Heart left ventricle (tissue), 16 donors: ENCODE data around the gene TAF5. TPM values are rescaled to one million over a fixed set of nuclear protein-coding genes. Genes with fewer than 3 reads are reported as not detected.

Experiments
- ATAC-seq, 4 donors: fragments of 200-7000 bp; cut with Tn5 transposase; one replicate each; pipeline ENCODE4 v1.9.1; 2020 to 2022; ENCODE audit warnings: moderate library complexity in 4 of 4, mild to moderate bottlenecking in 3 of 4, moderate number of reproducible peaks in 1 of 4
- DNase-seq, 5 donors: peaks; one replicate each; pipeline ENCODE4 v3.0.0-alpha.2; 2020
- H3K27ac ChIP-seq, 12 donors: fragments of 200-600 bp; sonication (generic) in 4 of 12; one replicate each; pipeline versions ENCODE4 v1.5.0 to v1.8.0; 2016 to 2022; ENCODE audit warnings: mild to moderate bottlenecking in 2 of 12
- H3K27me3 ChIP-seq, 9 donors: fragments of 200-600 bp; sonication (generic) in 2 of 9; one replicate each; pipeline versions ENCODE4 v1.5.1 to v1.8.0; 2016 to 2022; ENCODE audit warnings: mild to moderate bottlenecking in 3 of 9
- H3K36me3 ChIP-seq, 9 donors: fragments of 200-600 bp; sonication (generic) in 2 of 9; one replicate each; pipeline versions ENCODE4 v1.5.0 to v1.8.0; 2018 to 2022; ENCODE audit warnings: mild to moderate bottlenecking in 2 of 9
- H3K4me1 ChIP-seq, 12 donors: fragments of 200-600 bp; sonication (generic) in 4 of 12; one replicate each; pipeline versions ENCODE4 v1.5.0 to v1.8.0; 2016 to 2022; ENCODE audit warnings: mild to moderate bottlenecking in 3 of 12
- H3K4me3 ChIP-seq, 12 donors: fragments of 200-600 bp; sonication (generic) in 4 of 12; one replicate each; pipeline versions ENCODE4 v1.5.0 to v1.8.0; 2017 to 2022; ENCODE audit warnings: mild to moderate bottlenecking in 9 of 12, moderate library complexity in 4 of 12
- H3K9me3 ChIP-seq, 12 donors: fragments of 200-600 bp; sonication (generic) in 4 of 12; one replicate each; pipeline versions ENCODE4 v1.5.0 to v1.8.0; 2016 to 2022; ENCODE audit warnings: mild to moderate bottlenecking in 1 of 12
- CTCF ChIP-seq, 12 donors: fragments of 200-600 bp; sonication (generic) in 4 of 12; IDR thresholded peaks; one replicate each; pipeline versions ENCODE4 v1.5.0 to v1.8.0; 2018 to 2022; ENCODE audit warnings: antibody characterized with exemption in 12 of 12, mild to moderate bottlenecking in 5 of 12
- POLR2A ChIP-seq, 2 donors: fragments of 450-650 bp; IDR thresholded peaks; one replicate each; pipeline ENCODE4 v1.6.1; 2017; ENCODE audit warnings: antibody characterized with exemption in 2 of 2, mild to moderate bottlenecking in 2 of 2, moderate library complexity in 2 of 2
- WGBS, 4 donors: extraction: QIAGEN DNeasy Blood & Tissue Kit in 2 of 4; methylation state at CpG; one replicate each; pipeline versions ENCODE4 v1.1.5 to v1.1.7; 2013 to 2018; 5-methylcytosine and 5-hydroxymethylcytosine counted together
- intact Hi-C, 10 donors: fragments of 100-400 bp; cut with DNase I; formaldehyde crosslinking; loops; one replicate each; pipeline versions ENCODE4 v1.11.1 to v1.14.2; 2022
- polyA plus RNA-seq, 2 donors: library from polyadenylated mRNA; stranded (reverse); fragments of 200-250 nt; gene quantifications; one replicate each; pipeline ENCODE4 v1.2.3, GENCODE V29; 2013
- total RNA-seq, 9 donors: library from RNA; depleted of rRNA in 2 of 9; stranded (reverse); fragments of >200 nt in 2 of 9; fragmentation: NEBNext Ultra II Directional in 3 of 9; extraction: Animal tissue kit (Norgen Biotek cat#: 25700) in 3 of 9; gene quantifications; one replicate each; pipeline versions ENCODE4 v1.1.0 to v1.2.4, GENCODE V29; 2016 to 2023
- donor health status: ischemic (EF 13 %, LVEDD 7.1; RV severe dilation, severe dysfunction).
- donor health status: healthy with polysubstance abuse.
- donor health status: DM: no; HTN: yes; CAD: no.
- donor health status: DM: no; HTN: no; CAD: no.
- donor health status: ischemic (EF 25% LVEDD 6.9; RV normal size, moderate dysfunction).
- donor health status: ischemic (EF 25% LVEDD 5.7; RV mildly dilated, moderate dysfunction).
- donor health status: healthy.
- donor health status: DM: yes; HTN: yes; CAD: no.
- donor health status: ischemic (EF 35%, LVEDD 5.7; RV mildly dilated, moderate dysfunction).
- donor health status: nonischemic (EF 11% LVEDD 7.7; RV severe dilation, severe dysfunction).
- donor health status: DM: yes; HTN: yes; CAD: no.
- donor health status: PGD.
- donor health status: ischemic (EF 29% LVEDD 5.4; RV normal size, mild dysfunction).
- donor health status: nonischemic (EF 23%, LVEDD 6.1; RV moderate dilation, normal function).

The TAF5 gene
- total and polyA plus RNA-seq, 11 donors, result 1.1 to 3.3 (median 2.1) TPM

- peaks cover 6 to 21% (median 9%) of the 10 kb centered on the region in 12 donors for H3K4me1 ChIP-seq
- peaks cover 0 to 56% (median 49%) of the 10 kb centered on the region in 9 donors for H3K36me3 ChIP-seq
- ATAC-seq (no peak), DNase-seq (no peak)
- H3K4me3 ChIP-seq, result no peak overlapping the region
- WGBS, 4 donors, result 92 to 94% (median 93%) methylated on average over 3 of the region's 3 CpGs
- H3K9me3 ChIP-seq, result no peaks in the 10 kb centered on the region
- intact Hi-C loops, result no loop called here
- TF ChIP-seq CTCF (IDR thresholded peaks at IDR 0.05), result no peak
- no peak for TF ChIP-seq POLR2A (IDR thresholded peaks at IDR 0.05)
- no peak overlapping the region for H3K27ac ChIP-seq
- no peaks in the 10 kb centered on the region for H3K27me3 ChIP-seq
Observed at GRCh38 chr10:103373544-103373943, 5.8 kb downstream of the TAF5 start.

- Histone ChIP-seq H3K4me3 (no peak overlapping the region), H3K4me1 (peaks cover 0 to 15% (median 4%) of the 10 kb centered on the region in 12 donors), H3K27ac (no peak overlapping the region), H3K27me3 (no peaks in the 10 kb centered on the region), H3K36me3 (peaks cover 0 to 63% (median 56%) of the 10 kb centered on the region in 9 donors), H3K9me3 (no peaks in the 10 kb centered on the region)
- intact Hi-C loops, result no loop called here
- DNase-seq, result no peak
- 96 to 97% (median 96%) methylated on average over 5 of the region's 5 CpGs for WGBS, 4 donors
- TF ChIP-seq CTCF (IDR thresholded peaks at IDR 0.05) (no peak), POLR2A (IDR thresholded peaks at IDR 0.05) (no peak)
- ATAC-seq, result no peak
Observed at GRCh38 chr10:103374263-103374662, 6.5 kb downstream of the TAF5 start.

- Histone ChIP-seq H3K9me3 (no peaks in the 10 kb centered on the region), H3K27ac (no peak overlapping the region), H3K36me3 (peaks cover 0 to 100% (median 94%) of the 10 kb centered on the region in 9 donors), H3K4me1 (no peaks in the 10 kb centered on the region), H3K27me3 (no peaks in the 10 kb centered on the region), H3K4me3 (no peak overlapping the region)
- ATAC-seq, result no peak
- TF ChIP-seq CTCF (IDR thresholded peaks at IDR 0.05), result no peak
- TF ChIP-seq POLR2A (IDR thresholded peaks at IDR 0.05), result no peak
- WGBS, 4 donors, result 92 to 97% (median 95%) methylated on average over 5 of the region's 5 CpGs
- DNase-seq, result no peak
- intact Hi-C loops, result no loop called here
Observed at GRCh38 chr10:103382769-103383168, 15.0 kb downstream of the TAF5 start.

- peak overlapping the region in 2 of 12 donors; percentile 8 to 12 for H3K4me3 ChIP-seq
- ATAC-seq, result no peak
- H3K9me3 ChIP-seq, result no peaks in the 10 kb centered on the region
- peaks cover 0 to 63% (median 44%) of the 10 kb centered on the region in 9 donors for H3K36me3 ChIP-seq
- H3K27ac ChIP-seq, result no peak overlapping the region
- 77 to 85% (median 83%) methylated on average over 14 of the region's 14 CpGs for WGBS, 4 donors
- intact Hi-C loops, result no loop called here
- no peaks in the 10 kb centered on the region for H3K27me3 ChIP-seq
- DNase-seq, result no peak
- TF ChIP-seq POLR2A (IDR thresholded peaks at IDR 0.05) (no peak), CTCF (IDR thresholded peaks at IDR 0.05) (no peak)
- H3K4me1 ChIP-seq, result peaks cover 3 to 43% (median 32%) of the 10 kb centered on the region in 12 donors
Observed at GRCh38 chr10:103394180-103394579, 26.4 kb downstream of the TAF5 start.
